RPMI7951 (cell line): ENCODE data around the gene FGFBP1. TPM values are rescaled to one million over a fixed set of nuclear protein-coding genes. Genes with fewer than 3 reads are reported as not detected.
A peak's percentile ranks its signal among the peaks of the same experiment; 100 is the strongest.

Source experiments
- DNase-seq: peaks from one replicate; pipeline ENCODE4 v3.0.0-alpha.2; 2012; ENCODE audit warnings: low read depth
- total RNA-seq: library from RNA; depleted of rRNA; stranded (reverse); fragments of >200 nt; shearing (Covaris generic); gene quantifications from 2 replicates; pipeline ENCODE4 v1.2.3, GENCODE V29; 2014

The FGFBP1 gene
- total RNA-seq, 1 experiment from 2014 or later: not detected

GRCh38 chr4:15945516-15945915 lies 7.0 kb upstream of the FGFBP1 start:
- DNase-seq: no peak

- DNase-seq: no peak
Measured at GRCh38 chr4:15944895-15945294, 6.4 kb upstream of the FGFBP1 start.

DNA sequence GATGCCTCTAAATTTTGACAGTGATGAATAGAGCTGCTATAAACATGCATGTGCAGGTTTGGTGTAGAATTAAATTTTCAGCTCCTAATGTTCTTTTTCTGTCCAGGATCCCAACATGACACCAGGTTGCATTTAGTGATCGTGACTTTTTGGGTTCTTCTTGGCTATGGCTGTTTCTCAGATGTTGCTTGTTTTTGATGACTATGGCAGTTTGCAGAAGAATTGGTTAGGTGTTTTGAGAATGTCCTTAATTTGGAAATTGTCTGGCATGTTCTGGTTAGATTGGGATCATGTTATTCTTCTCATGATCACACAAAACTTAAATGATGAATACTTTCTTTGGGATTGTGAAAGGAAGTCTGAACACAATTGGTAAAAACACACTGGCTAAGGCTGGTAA lies 3.7 kb upstream of the FGFBP1 start:
- DNase-seq: no peak

DNA sequence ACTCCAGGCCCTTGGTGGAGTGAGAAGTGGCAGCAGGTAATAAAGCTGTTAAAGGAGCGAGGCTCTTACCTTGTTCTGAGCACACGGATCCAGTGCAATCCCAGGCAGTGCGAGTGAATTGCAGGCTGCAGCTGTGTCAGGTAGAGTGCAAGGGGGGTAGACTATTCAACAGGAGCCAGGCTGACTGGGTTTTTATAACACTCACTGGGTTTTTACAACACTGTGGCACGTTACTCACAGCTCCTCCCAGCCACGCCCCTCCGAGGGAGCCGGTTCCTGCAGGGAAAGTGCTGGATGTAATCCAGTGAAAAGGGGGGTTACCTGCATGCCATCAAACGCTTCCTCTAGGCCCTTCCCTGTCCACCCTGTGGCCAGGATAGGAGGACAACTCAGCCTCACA lies 358 bp downstream of the FGFBP1 start:
- no peak for DNase-seq

- no peak for DNase-seq
Measured at GRCh38 chr4:15936495-15936894, 2.0 kb downstream of the FGFBP1 start.

DNA sequence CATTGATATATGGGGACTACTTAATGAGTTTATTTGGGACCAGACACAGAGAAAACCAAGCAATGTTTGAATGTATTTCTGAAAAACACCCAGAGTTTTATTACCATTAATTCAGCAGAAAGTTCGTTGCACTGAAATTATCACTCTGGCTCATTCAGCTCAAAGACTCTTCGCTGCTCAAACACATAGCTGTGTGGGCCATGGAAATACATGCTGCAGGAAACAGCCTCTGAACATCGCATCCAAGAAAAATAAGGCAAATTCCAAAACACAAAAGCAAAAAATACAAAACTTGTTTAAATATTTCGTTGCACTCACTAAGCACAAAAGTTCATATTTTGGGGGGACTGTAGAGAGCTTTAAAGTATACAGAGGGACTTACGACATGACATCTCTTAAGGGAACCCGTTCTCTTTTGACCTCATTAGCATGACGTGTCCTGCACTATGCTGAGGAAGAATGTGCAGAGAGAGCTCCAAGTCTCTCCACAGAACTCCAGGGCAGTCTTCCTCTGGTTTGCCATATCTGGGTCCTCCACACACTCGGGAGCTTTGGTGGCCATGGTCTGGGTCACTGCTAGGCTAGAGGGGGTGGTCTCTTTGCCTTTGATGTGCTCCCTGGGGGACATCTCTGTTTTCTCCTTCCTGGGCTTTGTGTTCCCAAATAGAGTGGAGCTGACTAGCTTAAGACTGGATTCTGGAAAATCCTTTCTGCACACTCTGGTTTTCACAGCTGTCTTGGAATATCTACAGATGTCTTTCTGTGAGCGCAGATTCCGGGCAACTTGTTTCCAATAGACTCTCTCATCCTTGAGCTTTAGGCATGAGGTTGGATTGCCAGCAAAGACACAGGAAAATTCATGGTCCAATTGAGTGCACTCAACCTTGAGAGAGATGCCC lies 2.8 kb downstream of the FGFBP1 start:
- no peak for DNase-seq

GRCh38 chr4:15934259-15934658 lies 4.3 kb downstream of the FGFBP1 start:
- DNase-seq: no peak

GRCh38 chr4:15931451-15932210 lies 6.9 kb downstream of the FGFBP1 start:
- DNase-seq: no peak

DNA sequence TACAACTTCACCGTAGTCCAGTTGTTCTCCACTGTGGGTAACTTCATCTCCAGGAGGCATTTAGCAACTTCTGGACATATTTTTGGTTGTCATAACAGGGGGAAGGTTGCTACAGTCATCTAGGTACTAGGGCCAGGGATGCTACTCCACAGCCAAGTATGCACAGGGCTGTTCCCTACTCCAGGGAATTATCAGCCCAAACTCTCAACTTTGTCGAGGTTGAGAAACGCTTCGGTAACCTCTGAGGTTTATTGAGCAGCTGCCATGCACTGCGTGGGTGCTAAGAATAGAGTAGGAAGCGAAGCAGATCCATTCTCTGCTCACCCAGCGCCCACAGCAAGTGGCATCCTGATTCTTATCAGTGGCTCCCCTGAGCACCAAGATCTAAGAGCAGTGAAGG lies 8.2 kb downstream of the FGFBP1 start:
- no peak for DNase-seq

- DNase-seq: no peak
Measured at GRCh38 chr4:15929540-15929939, 9.0 kb downstream of the FGFBP1 start.

DNA sequence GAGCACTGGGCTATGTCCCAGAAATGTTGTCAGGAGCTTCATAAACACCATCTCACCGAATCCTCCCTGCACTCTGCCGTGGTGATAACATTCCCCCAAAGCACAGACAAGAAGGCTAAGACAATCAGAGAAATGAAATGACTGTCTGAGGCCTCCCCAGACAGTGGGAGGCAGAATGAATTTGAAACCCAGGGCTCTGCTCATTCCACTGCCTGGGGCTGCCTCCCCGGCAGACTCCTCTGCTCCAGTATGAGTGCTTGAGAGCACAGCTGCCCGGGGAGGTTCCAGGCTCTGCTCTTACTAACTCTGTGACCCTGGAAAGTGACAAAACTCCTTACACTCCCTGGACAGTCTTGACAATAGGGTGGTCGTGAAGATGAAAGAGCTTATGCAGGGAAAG lies 9.7 kb downstream of the FGFBP1 start:
- DNase-seq: no peak

DNA sequence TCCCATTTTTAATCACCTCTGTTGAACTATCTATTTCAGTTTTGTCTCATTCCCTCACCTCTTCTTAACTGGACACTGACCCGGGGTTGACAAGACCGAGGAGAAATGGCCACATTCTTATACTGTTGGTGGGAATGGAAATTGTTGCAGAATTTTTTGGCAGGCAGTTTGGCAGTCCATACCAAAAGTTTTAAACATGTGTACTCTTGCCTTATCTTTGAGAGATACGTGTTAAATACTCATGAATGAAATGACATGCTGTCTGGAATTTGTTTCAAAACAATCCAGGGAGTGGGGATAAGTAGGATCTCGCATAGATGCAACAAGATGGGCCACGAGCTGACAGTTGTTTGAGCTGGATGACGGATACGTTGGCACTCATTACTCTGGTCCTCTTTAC lies 12.1 kb downstream of the FGFBP1 start:
- no peak for DNase-seq

DNA sequence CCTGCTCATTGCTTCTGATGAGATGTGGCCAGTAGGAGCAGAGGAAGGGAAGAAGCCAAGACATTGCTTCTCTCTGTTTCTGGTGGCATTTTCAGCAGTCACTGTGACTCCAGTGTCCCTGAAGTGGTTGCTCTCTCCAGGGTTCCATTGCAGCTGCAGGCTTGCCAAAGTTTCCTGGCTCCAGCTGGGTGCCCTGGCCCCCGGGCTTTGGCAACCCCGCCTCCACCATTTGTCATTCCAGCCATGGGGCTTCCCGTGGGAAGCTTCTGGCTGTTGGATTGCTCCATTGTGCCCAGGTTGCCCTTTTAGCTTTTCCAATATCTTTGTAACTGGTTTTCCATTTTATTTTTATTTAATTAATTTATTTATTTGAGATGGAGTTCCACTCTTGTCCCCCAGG lies 12.7 kb downstream of the FGFBP1 start:
- no peak for DNase-seq

- DNase-seq: no peak
Measured at GRCh38 chr4:15921592-15921932, 17.0 kb downstream of the FGFBP1 start.

- peak; percentile 96 for DNase-seq
Measured at GRCh38 chr4:15920723-15921591, 17.6 kb downstream of the FGFBP1 start.

GRCh38 chr4:15918484-15919129 lies 19.9 kb downstream of the FGFBP1 start:
- DNase-seq: no peak

DNA sequence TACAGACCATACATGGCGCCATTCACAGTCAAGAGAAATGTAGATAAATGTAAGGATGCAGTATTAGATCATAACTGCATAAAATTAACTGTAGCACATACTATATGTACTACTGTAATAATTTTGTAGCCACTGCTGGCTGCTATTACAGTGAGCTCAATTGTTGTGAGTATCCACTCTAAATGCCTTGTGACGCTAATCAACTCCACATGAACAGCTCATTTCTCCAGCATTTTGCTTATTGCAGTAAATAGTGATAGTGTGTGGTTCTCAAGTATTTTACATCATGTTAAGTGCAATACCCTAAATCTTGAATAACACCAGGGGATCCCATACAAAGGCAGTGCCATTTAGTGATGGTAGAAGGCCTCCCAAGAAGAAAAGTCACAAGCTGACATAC lies 21.2 kb downstream of the FGFBP1 start:
- DNase-seq: no peak

DNA sequence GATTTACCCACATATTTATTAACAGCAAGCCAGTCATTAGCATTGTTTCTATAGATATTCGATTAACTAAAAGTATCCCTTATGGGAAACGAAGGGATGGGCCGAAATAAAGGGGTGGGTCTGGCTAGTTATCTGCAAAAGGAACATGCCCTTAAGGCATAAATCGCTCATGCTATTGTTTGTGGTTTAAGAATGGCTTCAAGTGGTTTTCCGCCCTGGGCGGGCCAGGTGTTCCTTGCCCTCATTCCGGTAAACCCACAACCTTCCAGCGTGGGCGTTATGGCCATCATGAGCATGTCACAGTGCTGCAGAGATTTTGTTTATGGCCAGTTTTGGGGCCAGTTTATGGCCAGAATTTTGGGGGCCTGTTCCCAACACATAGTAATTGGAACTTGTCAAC lies 22.2 kb downstream of the FGFBP1 start:
- DNase-seq: peak; percentile 56

DNA sequence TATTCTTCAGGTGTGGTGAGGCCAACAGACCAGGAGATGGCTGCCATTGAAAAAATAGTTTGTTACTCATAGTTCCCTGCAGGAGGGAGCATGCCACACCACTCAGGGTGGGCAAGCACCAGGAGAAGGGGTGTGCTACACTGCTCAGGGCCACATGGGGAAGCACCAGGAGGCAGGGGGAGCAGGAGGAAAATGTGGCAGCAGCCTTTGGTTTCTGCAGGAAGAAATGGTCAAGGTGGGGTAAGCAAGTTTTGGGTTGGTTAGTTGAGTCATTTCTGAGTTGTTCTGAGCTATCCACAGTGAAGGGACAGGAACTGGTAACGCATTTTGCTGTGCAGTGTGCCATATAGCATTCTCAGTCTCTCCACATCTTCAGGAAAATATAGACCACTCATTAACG lies 23.8 kb downstream of the FGFBP1 start:
- DNase-seq: no peak

DNA sequence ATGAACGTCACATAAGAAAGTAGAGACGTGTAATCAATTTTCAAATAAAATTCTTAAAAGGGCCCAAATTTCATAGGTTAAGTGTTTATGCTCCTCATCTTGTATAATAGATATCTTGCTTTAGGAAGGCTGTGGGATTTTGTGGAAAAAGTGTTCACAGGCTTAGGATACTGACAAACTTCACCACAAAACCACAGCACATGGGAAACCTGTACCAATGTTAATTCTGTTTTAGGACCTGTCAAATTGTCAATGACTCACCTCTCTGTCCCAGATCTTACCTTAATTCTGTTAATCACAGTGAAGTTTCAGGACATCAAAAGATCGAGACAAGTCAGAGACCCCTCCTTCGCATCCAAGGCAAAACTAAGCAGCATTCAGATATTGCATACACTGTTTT lies 24.2 kb downstream of the FGFBP1 start:
- peak; percentile 61 for DNase-seq

- DNase-seq: peak; percentile 93
Measured at GRCh38 chr4:15913631-15913970, 24.9 kb downstream of the FGFBP1 start.
